ENCODE measurements around the gene C2CD2.
"Not testable (repeated sequence)": the region's sequence is repeated elsewhere in the genome, so short reads cannot be mapped to it uniquely, and the experiment has no call there.

C2CD2 gene

GRCh38 chr21:41953831-41954653 lies at the start of gene C2CD2:
TSS of gene C2CD2 (minus strand) at chr21:41954018. CDS start at chr21:41953648, 370 bp downstream.
- DNase-seq = no peak

- no peak for DNase-seq
Measured at GRCh38 chr21:42003051-42003461, 49.2 kb upstream of the C2CD2 start.

GRCh38 chr21:42002421-42002958 lies 48.7 kb upstream of the C2CD2 start:
- DNase-seq = no peak

- DNase-seq = no peak
Measured at GRCh38 chr21:42001781-42002180, 48.0 kb upstream of the C2CD2 start.

GRCh38 chr21:42000908-42001307 lies 47.1 kb upstream of the C2CD2 start:
- DNase-seq = no peak

- no peak for DNase-seq
Measured at GRCh38 chr21:41997657-41998056, 43.8 kb upstream of the C2CD2 start.

GRCh38 chr21:41995577-41995976 lies 41.8 kb upstream of the C2CD2 start:
- no peak for DNase-seq

GRCh38 chr21:41994613-41995012 lies 40.8 kb upstream of the C2CD2 start:
- DNase-seq = not testable (repeated sequence)

- no peak for DNase-seq
Measured at GRCh38 chr21:41993744-41994143, 39.9 kb upstream of the C2CD2 start.

GRCh38 chr21:41992576-41992975 lies 38.8 kb upstream of the C2CD2 start:
- no peak for DNase-seq

- DNase-seq = no peak
Measured at GRCh38 chr21:41991659-41992058, 37.8 kb upstream of the C2CD2 start.

- no peak for DNase-seq
Measured at GRCh38 chr21:41989698-41990097, 35.9 kb upstream of the C2CD2 start.

- no peak for DNase-seq
Measured at GRCh38 chr21:41987310-41987709, 33.5 kb upstream of the C2CD2 start.

- no peak for DNase-seq
Measured at GRCh38 chr21:41985662-41986416, 32.0 kb upstream of the C2CD2 start.

- DNase-seq = no peak
Measured at GRCh38 chr21:41983229-41983628, 29.4 kb upstream of the C2CD2 start.

- DNase-seq = no peak
Measured at GRCh38 chr21:41980561-41980960, 26.7 kb upstream of the C2CD2 start.

GRCh38 chr21:41979751-41980369 lies 26.0 kb upstream of the C2CD2 start:
- DNase-seq = no peak

GRCh38 chr21:41979335-41979734 lies 25.5 kb upstream of the C2CD2 start:
- no peak for DNase-seq

- no peak for DNase-seq
Measured at GRCh38 chr21:41977034-41977950, 23.5 kb upstream of the C2CD2 start.

GRCh38 chr21:41976611-41977010 lies 22.8 kb upstream of the C2CD2 start:
- DNase-seq = no peak

GRCh38 chr21:41975391-41976272 lies 21.8 kb upstream of the C2CD2 start:
- DNase-seq = no peak

GRCh38 chr21:41974752-41975053 lies 20.9 kb upstream of the C2CD2 start:
- no peak for DNase-seq

Data from DMS153 (cell line).